GM19240 (cell line): ENCODE results near the gene POLQ.
"Not testable (repeated sequence)": the region's sequence is repeated elsewhere in the genome, so short reads cannot be mapped to it uniquely, and the experiment has no call there.

Experiments
- DNase-seq: peaks from one replicate; pipeline ENCODE4 v3.0.0; 2011; ENCODE audit warnings: low spot score; ENCODE audit not compliant: insufficient read length

Gene POLQ

GRCh38 chr3:121545574-121546455, at the start of gene POLQ:
Gene POLQ, minus strand, starts transcription at chr3:121545988. Its CDS starts 111 bp downstream, at chr3:121545877.
- peak; percentile 53 for DNase-seq

- no peak for DNase-seq
Observed at GRCh38 chr3:121594850-121595249, 49.1 kb upstream of the POLQ start.

GRCh38 chr3:121593806-121594205, 48.0 kb upstream of the POLQ start:
- DNase-seq, result not testable (repeated sequence)

GRCh38 chr3:121592856-121593702, 47.3 kb upstream of the POLQ start, which contains the start of gene FBXO40:
Gene FBXO40, plus strand, starts transcription at chr3:121593379. Its CDS starts 27,197 bp downstream, at chr3:121620576.
- no peak for DNase-seq

GRCh38 chr3:121584418-121584817, 38.6 kb upstream of the POLQ start:
- DNase-seq, result peak; percentile 8

GRCh38 chr3:121581691-121582090, 35.9 kb upstream of the POLQ start:
- no peak for DNase-seq

GRCh38 chr3:121574449-121574848, 28.7 kb upstream of the POLQ start:
- DNase-seq, result no peak

GRCh38 chr3:121567649-121568048, 21.9 kb upstream of the POLQ start, which contains the start of gene ARGFX:
Gene ARGFX, plus strand, starts transcription at chr3:121567949. Its CDS starts 2,765 bp downstream, at chr3:121570714.
- no peak for DNase-seq

GRCh38 chr3:121566773-121567172, 21.0 kb upstream of the POLQ start:
- no peak for DNase-seq

GRCh38 chr3:121562148-121562547, 16.4 kb upstream of the POLQ start:
- DNase-seq, result no peak

- DNase-seq, result no peak
Observed at GRCh38 chr3:121557426-121557934, 11.7 kb upstream of the POLQ start.

- DNase-seq, result no peak
Observed at GRCh38 chr3:121552797-121553196, 7.0 kb upstream of the POLQ start.

GRCh38 chr3:121552379-121552778, 6.6 kb upstream of the POLQ start:
- DNase-seq, result no peak

- DNase-seq, result no peak
Observed at GRCh38 chr3:121545049-121545573, 677 bp downstream of the POLQ start.

- DNase-seq, result no peak
Observed at GRCh38 chr3:121542924-121543323, 2.9 kb downstream of the POLQ start.

- no peak for DNase-seq
Observed at GRCh38 chr3:121531269-121531668, 14.5 kb downstream of the POLQ start.

- no peak for DNase-seq
Observed at GRCh38 chr3:121529308-121529707, 16.5 kb downstream of the POLQ start.

- DNase-seq, result no peak
Observed at GRCh38 chr3:121520510-121520909, 25.3 kb downstream of the POLQ start.

GRCh38 chr3:121517953-121518655, 27.7 kb downstream of the POLQ start:
- DNase-seq, result no peak

GRCh38 chr3:121515862-121516261, 29.9 kb downstream of the POLQ start:
- DNase-seq, result no peak

- no peak for DNase-seq
Observed at GRCh38 chr3:121515313-121515712, 30.5 kb downstream of the POLQ start.
